HG03175 (cell line): ENCODE measurements around the gene TAOK2.
A peak's percentile ranks its signal among the peaks of the same experiment; 100 is the strongest.
"Not testable (repeated sequence)": the region's sequence is repeated elsewhere in the genome, so short reads cannot be mapped to it uniquely, and the experiment has no call there.

Experiments used
- ATAC-seq: cut with Tn5 transposase; IDR thresholded peaks from one replicate; pipeline ENCODE4 v1.9.1; 2021; ENCODE audit warnings: mild to moderate bottlenecking, moderate library complexity; ENCODE audit not compliant: unreplicated experiment

The TAOK2 gene

GRCh38 chr16:29973384-29974246 lies at the start of gene TAOK2:
Gene TAOK2, plus strand, starts transcription at chr16:29973868. Its CDS starts 3,905 bp downstream, at chr16:29977773.
- peak; percentile 94 for ATAC-seq

GRCh38 chr16:29925105-29925756 lies 48.4 kb upstream of the TAOK2 start:
- no peak for ATAC-seq

- ATAC-seq, result peak; percentile 88
These were observed 47.6 kb upstream of the TAOK2 start, which contains the start of gene KCTD13 for GRCh38 chr16:29925781-29926710. Gene KCTD13, minus strand, starts transcription at chr16:29926226. Its CDS starts 193 bp downstream, at chr16:29926033.

- ATAC-seq, result no peak
These were observed 47.0 kb upstream of the TAOK2 start for GRCh38 chr16:29926711-29927052.

GRCh38 chr16:29927070-29927905 lies 46.4 kb upstream of the TAOK2 start:
- ATAC-seq, result no peak

GRCh38 chr16:29931750-29932149 lies 41.9 kb upstream of the TAOK2 start:
- not testable (repeated sequence) for ATAC-seq

- ATAC-seq, result no peak
These were observed 33.0 kb upstream of the TAOK2 start for GRCh38 chr16:29940656-29941055.

- ATAC-seq, result no peak
These were observed 29.5 kb upstream of the TAOK2 start for GRCh38 chr16:29943846-29944799.

- ATAC-seq, result no peak
These were observed 25.8 kb upstream of the TAOK2 start for GRCh38 chr16:29947897-29948296.

GRCh38 chr16:29950806-29951461 lies 22.7 kb upstream of the TAOK2 start:
- no peak for ATAC-seq

GRCh38 chr16:29951625-29952365 lies 21.9 kb upstream of the TAOK2 start:
- ATAC-seq, result no peak

- no peak for ATAC-seq
These were observed 14.9 kb upstream of the TAOK2 start for GRCh38 chr16:29958756-29959155.

GRCh38 chr16:29959293-29959692 lies 14.4 kb upstream of the TAOK2 start:
- no peak for ATAC-seq

- not testable (repeated sequence) for ATAC-seq
These were observed 13.8 kb upstream of the TAOK2 start for GRCh38 chr16:29959821-29960220.

GRCh38 chr16:29961127-29961478 lies 12.6 kb upstream of the TAOK2 start:
- ATAC-seq, result no peak

- peak; percentile 85 for ATAC-seq
These were observed 12.0 kb upstream of the TAOK2 start, which contains the start of gene TMEM219 for GRCh38 chr16:29961479-29962343. Gene TMEM219, plus strand, starts transcription at chr16:29962079. Its CDS starts 1,065 bp downstream, at chr16:29963144.
